ENCODE measurements around the gene IRAK1BP1.

IRAK1BP1 gene

DNA sequence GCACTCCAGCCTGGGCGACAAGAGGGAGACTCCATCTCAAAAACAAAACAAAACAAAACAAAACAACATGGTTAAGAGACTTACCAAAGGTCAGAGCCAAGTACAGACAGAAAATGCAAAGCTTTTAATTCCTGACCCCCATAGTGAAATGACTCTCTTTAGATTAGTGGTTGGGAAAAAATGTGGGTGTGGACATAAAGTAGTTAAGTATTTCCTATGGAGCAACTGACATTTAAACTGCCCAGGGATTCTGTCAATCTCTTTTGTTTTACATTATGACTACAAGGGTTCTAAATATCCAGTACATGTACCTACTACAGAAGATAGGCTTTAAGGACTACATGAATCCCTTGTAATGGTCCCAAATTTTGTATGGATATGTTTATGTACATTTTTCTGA lies 75.1 kb downstream of the IRAK1BP1 start:
- no peaks in the 10 kb centered on the region for H3K9me2 ChIP-seq (replicated peaks; ENCODE audit: insufficient read depth, low read length)
- no peak overlapping the region for H3K4me3 ChIP-seq (ENCODE audit: insufficient read depth, low read length, poor library complexity, severe bottlenecking)
- peaks cover 82% of the 10 kb centered on the region for H3K36me3 ChIP-seq (ENCODE audit: low read length)

DNA sequence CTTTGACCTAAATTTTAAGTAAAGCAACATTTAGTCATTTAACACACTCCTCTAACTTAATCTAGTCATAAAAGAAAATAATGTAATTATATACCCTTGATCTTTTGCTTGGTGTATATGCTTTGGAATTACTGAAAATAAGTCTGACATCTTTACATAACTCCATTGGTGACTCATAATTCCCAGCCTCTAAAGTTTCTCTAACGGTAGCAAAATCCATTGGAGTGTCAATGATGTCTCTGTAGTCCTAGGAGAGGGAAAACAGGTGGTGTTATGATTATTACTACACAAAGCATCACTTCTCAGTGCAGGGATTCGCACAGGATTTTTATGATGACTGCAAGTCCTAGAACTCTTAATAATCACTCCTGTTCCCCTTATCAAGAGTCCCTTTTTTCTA lies 80.2 kb downstream of the IRAK1BP1 start:
- Histone ChIP-seq H3K36me3 (ENCODE audit: low read length) (peaks cover 89% of the 10 kb centered on the region), H2AFZ (ENCODE audit: low read depth, low read length, severe bottlenecking) (no peak overlapping the region), H3K79me2 (ENCODE audit: insufficient read depth, low read length) (0 out of 2 replicates have a peak, but pooled peaks cover 3% of the 10 kb centered on the region), H3K9ac (ENCODE audit: low read length) (no peak overlapping the region), H3K27me3 (ENCODE audit: low read length) (no peaks in the 10 kb centered on the region), H3K4me3 (ENCODE audit: insufficient read depth, low read length, poor library complexity, severe bottlenecking) (no peak overlapping the region), H4K20me1 (ENCODE audit: low read depth, low read length) (no peaks in the 10 kb centered on the region), H3K4me2 (ENCODE audit: low read depth, low read length, poor library complexity, severe bottlenecking) (no peak overlapping the region), H3K27ac (ENCODE audit: low read depth, low read length) (no peak overlapping the region), H3F3A (ENCODE audit: insufficient read depth) (peaks cover 10% of the 10 kb centered on the region; the same call in 1 of the 2 replicates), H3K9me3 (ENCODE audit: insufficient read depth, low read length) (no peaks in the 10 kb centered on the region), H3K9me2 (replicated peaks; ENCODE audit: insufficient read depth, low read length) (no peaks in the 10 kb centered on the region)
- no peak for TF ChIP-seq EZH2phosphoT487 (conservative IDR thresholded peaks at IDR 0.05; ENCODE audit: low read length)
- TF ChIP-seq, protein P1, sequence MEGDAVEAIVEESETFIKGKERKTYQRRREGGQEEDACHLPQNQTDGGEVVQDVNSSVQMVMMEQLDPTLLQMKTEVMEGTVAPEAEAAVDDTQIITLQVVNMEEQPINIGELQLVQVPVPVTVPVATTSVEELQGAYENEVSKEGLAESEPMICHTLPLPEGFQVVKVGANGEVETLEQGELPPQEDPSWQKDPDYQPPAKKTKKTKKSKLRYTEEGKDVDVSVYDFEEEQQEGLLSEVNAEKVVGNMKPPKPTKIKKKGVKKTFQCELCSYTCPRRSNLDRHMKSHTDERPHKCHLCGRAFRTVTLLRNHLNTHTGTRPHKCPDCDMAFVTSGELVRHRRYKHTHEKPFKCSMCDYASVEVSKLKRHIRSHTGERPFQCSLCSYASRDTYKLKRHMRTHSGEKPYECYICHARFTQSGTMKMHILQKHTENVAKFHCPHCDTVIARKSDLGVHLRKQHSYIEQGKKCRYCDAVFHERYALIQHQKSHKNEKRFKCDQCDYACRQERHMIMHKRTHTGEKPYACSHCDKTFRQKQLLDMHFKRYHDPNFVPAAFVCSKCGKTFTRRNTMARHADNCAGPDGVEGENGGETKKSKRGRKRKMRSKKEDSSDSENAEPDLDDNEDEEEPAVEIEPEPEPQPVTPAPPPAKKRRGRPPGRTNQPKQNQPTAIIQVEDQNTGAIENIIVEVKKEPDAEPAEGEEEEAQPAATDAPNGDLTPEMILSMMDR (IDR thresholded peaks at IDR 0.05; ENCODE audit: insufficient read depth, low read length, poor library complexity, severe bottlenecking): no peak

More for the DNA sequence above, 75.1 kb downstream of the IRAK1BP1 start:
- Histone ChIP-seq H3K27me3 (ENCODE audit: low read length) (no peaks in the 10 kb centered on the region), H3F3A (ENCODE audit: insufficient read depth) (peaks cover 12% of the 10 kb centered on the region; the same call in 1 of the 2 replicates), H3K9me3 (ENCODE audit: insufficient read depth, low read length) (no peaks in the 10 kb centered on the region), H2AFZ (ENCODE audit: low read depth, low read length, severe bottlenecking) (no peak overlapping the region), H3K9ac (ENCODE audit: low read length) (no peak overlapping the region), H3K4me2 (ENCODE audit: low read depth, low read length, poor library complexity, severe bottlenecking) (no peak overlapping the region), H3K27ac (ENCODE audit: low read depth, low read length) (no peak overlapping the region), H3K79me2 (ENCODE audit: insufficient read depth, low read length) (0 out of 2 replicates have a peak, but pooled peaks cover 3% of the 10 kb centered on the region), H4K20me1 (ENCODE audit: low read depth, low read length) (peaks cover 5% of the 10 kb centered on the region; the same call in 1 of the 2 replicates)
- TF ChIP-seq EZH2phosphoT487 (conservative IDR thresholded peaks at IDR 0.05; ENCODE audit: low read length): no peak
- TF ChIP-seq, protein P1 (IDR thresholded peaks at IDR 0.05; ENCODE audit: insufficient read depth, low read length, poor library complexity, severe bottlenecking): no peak

DNA sequence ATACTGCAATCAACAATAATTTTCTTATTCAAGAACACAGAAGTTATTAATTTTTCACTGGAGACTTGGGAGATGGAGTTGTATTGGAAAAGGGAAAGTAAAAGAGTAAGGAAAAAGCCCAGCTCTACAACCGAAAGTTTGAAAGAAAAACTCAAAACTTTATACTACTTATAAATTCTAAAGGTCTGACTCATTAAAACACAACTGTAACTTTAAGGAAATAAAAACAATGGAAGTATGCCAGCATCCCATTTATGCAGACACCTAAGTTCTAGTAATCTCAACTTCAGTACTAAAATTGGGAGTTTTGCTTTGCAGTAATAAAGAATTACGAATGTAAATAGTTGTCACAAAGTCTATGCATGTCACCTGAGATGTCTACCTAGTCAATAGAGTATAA lies 80.6 kb downstream of the IRAK1BP1 start:
- peaks cover 90% of the 10 kb centered on the region for H3K36me3 ChIP-seq (ENCODE audit: low read length)
- no peak overlapping the region for H3K4me3 ChIP-seq (ENCODE audit: insufficient read depth, low read length, poor library complexity, severe bottlenecking)

More for the DNA sequence above, 80.6 kb downstream of the IRAK1BP1 start:
- H3K9me3 ChIP-seq (ENCODE audit: insufficient read depth, low read length): no peaks in the 10 kb centered on the region
- H3F3A ChIP-seq (ENCODE audit: insufficient read depth): peaks cover 7% of the 10 kb centered on the region; the same call in 1 of the 2 replicates
- H2AFZ ChIP-seq (ENCODE audit: low read depth, low read length, severe bottlenecking): no peak overlapping the region
- H3K9ac ChIP-seq (ENCODE audit: low read length): no peak overlapping the region
- H3K4me2 ChIP-seq (ENCODE audit: low read depth, low read length, poor library complexity, severe bottlenecking): no peak overlapping the region
- H3K79me2 ChIP-seq (ENCODE audit: insufficient read depth, low read length): 0 out of 2 replicates have a peak, but pooled peaks cover 3% of the 10 kb centered on the region
- no peak for TF ChIP-seq EZH2phosphoT487 (conservative IDR thresholded peaks at IDR 0.05; ENCODE audit: low read length)
- TF ChIP-seq, protein P1 (IDR thresholded peaks at IDR 0.05; ENCODE audit: insufficient read depth, low read length, poor library complexity, severe bottlenecking): no peak
- H3K27ac ChIP-seq (ENCODE audit: low read depth, low read length): no peak overlapping the region
- no peaks in the 10 kb centered on the region for H3K9me2 ChIP-seq (replicated peaks; ENCODE audit: insufficient read depth, low read length)
- no peaks in the 10 kb centered on the region for H4K20me1 ChIP-seq (ENCODE audit: low read depth, low read length)
- no peaks in the 10 kb centered on the region for H3K27me3 ChIP-seq (ENCODE audit: low read length)

All from SU-DHL-6 (cell line).